Mesendoderm (in vitro differentiated cells): ENCODE results near the gene PACSIN2.

Source experiments
- DNase-seq: peaks from one replicate; pipeline ENCODE4 v3.0.0; 2013
- H2AK5ac ChIP-seq: 2 replicates; pipeline ENCODE4 v1.6.1; 2013; ENCODE audit warnings: low read length, inconsistent platforms
- H2BK120ac ChIP-seq: 2 replicates; pipeline ENCODE4 v1.6.1; 2013; ENCODE audit warnings: low read depth, mild to moderate bottlenecking, low read length, moderate library complexity, mixed read lengths
- H2BK15ac ChIP-seq: replicated peaks from 2 replicates; pipeline ENCODE4 v1.6.1; 2013; ENCODE audit warnings: low read depth, mild to moderate bottlenecking, moderate library complexity
- H2BK5ac ChIP-seq: 2 replicates; pipeline ENCODE4 v1.6.1; 2013; ENCODE audit warnings: low read length, inconsistent platforms
- H3K18ac ChIP-seq: 2 replicates; pipeline ENCODE4 v1.6.1; 2013; ENCODE audit warnings: mild to moderate bottlenecking, low read length, mixed read lengths
- H3K23ac ChIP-seq: one replicate; pipeline ENCODE4 v1.6.1; 2013; ENCODE audit warnings: low read length
- H3K27ac ChIP-seq: 2 replicates; pipeline ENCODE4 v1.5.1; 2013; ENCODE audit warnings: low read depth, mild to moderate bottlenecking, inconsistent platforms, low read length, moderate library complexity
- H3K27me3 ChIP-seq: 2 replicates; pipeline ENCODE4 v1.6.1; 2013; ENCODE audit warnings: low read length, control low read depth, mild to moderate bottlenecking, inconsistent platforms; ENCODE audit not compliant: insufficient read depth, poor library complexity
- H3K36me3 ChIP-seq: 2 replicates; pipeline ENCODE4 v1.6.1; 2013; ENCODE audit warnings: low read length, inconsistent platforms; ENCODE audit not compliant: control insufficient read depth, insufficient read depth
- H3K4ac ChIP-seq: one replicate; pipeline ENCODE4 v1.6.1; 2013; ENCODE audit warnings: low read depth, mild to moderate bottlenecking, low read length, moderate library complexity
- H3K4me1 ChIP-seq: 2 replicates; pipeline ENCODE4 v1.6.1; 2013; ENCODE audit warnings: low read depth, low read length, inconsistent platforms; ENCODE audit not compliant: control insufficient read depth
- H3K4me2 ChIP-seq: 2 replicates; pipeline ENCODE4 v1.6.1; 2013; ENCODE audit warnings: low read length
- H3K4me3 ChIP-seq: 2 replicates; pipeline ENCODE4 v1.5.1; 2013; ENCODE audit warnings: mild to moderate bottlenecking, low read length
- H3K56ac ChIP-seq: one replicate; pipeline ENCODE4 v1.6.1; 2013; ENCODE audit warnings: low read length
- H3K79me1 ChIP-seq: 2 replicates; pipeline ENCODE4 v1.6.1; 2013; ENCODE audit warnings: low read length, inconsistent platforms
- H3K79me2 ChIP-seq: 2 replicates; pipeline ENCODE4 v1.6.1; 2013; ENCODE audit warnings: mild to moderate bottlenecking, low read length; ENCODE audit not compliant: control insufficient read depth, insufficient read depth
- H3K9ac ChIP-seq: 2 replicates; pipeline ENCODE4 v1.6.1; 2013; ENCODE audit warnings: low read length, inconsistent platforms
- H4K5ac ChIP-seq: one replicate; pipeline ENCODE4 v1.6.1; 2013; ENCODE audit warnings: low read length
- H4K8ac ChIP-seq: one replicate; pipeline ENCODE4 v1.6.1; 2013; ENCODE audit warnings: low read depth, mild to moderate bottlenecking, control low read depth, low read length, moderate library complexity
- WGBS: extraction: QIAGEN DNeasy Blood & Tissue Kit; methylation state at CpG from one replicate; pipeline ENCODE4 v1.1.7; 2013; ENCODE audit warnings: low lambda C conversion rate, missing lambda C conversion rate; ENCODE audit not compliant: insufficient coverage; ENCODE audit errors: extremely low coverage; 5-methylcytosine and 5-hydroxymethylcytosine counted together

PACSIN2 gene

DNA sequence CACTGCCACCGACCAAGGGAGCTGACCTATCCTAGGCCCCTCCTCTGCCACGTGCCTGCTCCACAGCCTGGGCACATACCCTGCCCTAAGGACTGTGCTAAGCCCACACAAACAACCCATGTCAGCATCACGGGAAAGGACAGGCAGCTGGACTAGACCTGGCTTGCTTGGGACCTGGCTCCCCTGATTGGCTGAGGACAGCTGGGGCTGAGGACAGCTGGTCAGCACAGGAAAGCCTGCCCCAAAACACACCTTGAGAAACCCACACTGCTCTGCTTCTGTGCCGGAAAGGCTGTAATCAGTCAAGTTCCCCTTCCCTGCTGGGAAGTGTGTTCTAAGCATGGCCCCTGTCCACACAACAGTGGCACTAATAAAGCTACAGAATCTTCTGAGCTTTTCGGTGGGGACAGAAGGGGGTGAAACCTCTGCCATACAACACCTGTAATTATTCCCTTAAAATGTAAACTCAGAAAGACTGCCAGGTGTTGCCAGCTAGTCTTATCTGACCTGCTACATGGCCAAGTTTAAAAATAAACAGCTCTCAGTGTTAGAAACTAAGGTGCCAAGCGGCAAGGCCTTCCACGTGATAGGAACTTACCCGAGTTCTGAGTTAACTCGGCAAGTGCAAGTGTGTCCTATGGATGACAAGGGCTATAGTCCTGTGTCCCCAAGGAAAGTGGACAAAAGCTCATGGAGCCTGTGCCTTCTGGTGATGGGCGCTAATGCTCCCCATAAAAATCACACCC, 122.2 kb downstream of the PACSIN2 start:
- Histone ChIP-seq H3K36me3 (peaks cover 10% of the 10 kb centered on the region), H3K4me2 (no peak overlapping the region), H3K79me1 (peaks cover 9% of the 10 kb centered on the region), H4K5ac (no peak overlapping the region), H3K4me1 (no peaks in the 10 kb centered on the region), H3K4me3 (no peak overlapping the region), H3K79me2 (peaks cover 2% of the 10 kb centered on the region), H3K18ac (no peak overlapping the region), H4K8ac (no peak overlapping the region), H3K9ac (no peak overlapping the region), H3K56ac (no peak overlapping the region), H2BK15ac (no peak overlapping the region), H3K27ac (no peak overlapping the region), H2BK5ac (no peak overlapping the region), H3K4ac (no peak overlapping the region), H2AK5ac (no peak overlapping the region), H3K23ac (no peak overlapping the region), H3K27me3 (no peaks in the 10 kb centered on the region), H2BK120ac (no peak overlapping the region)
- no CpG with 5 or more reads among the region's 10 CpGs for WGBS
- no peak for DNase-seq

DNA sequence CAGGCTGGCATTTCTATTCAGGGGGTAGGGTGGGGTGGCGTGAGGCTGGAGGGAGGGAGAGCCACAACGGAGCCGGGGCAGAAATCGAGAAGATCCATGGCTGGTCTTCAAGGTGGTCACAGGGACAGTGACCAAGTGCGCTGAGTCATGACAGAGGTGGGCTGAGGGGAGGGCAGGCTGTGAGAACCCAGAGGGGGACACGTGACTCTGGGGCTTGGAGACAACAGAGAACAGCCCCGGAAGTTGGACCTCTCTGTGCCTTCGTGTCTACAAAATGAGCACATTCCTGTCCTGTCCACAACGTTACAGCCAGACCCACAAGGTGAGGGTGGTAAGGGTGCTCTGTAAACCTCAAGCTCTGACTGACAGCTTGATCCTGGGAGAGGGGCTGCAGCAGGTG, 122.8 kb downstream of the PACSIN2 start:
- H3K9ac ChIP-seq: no peak overlapping the region
- H3K36me3 ChIP-seq: peaks cover 12% of the 10 kb centered on the region
- H3K4me3 ChIP-seq: no peak overlapping the region
- H3K27me3 ChIP-seq: no peaks in the 10 kb centered on the region
- no peak for DNase-seq
- no peak overlapping the region for H3K18ac ChIP-seq
- H4K8ac ChIP-seq: no peak overlapping the region
- H3K79me2 ChIP-seq: no peaks in the 10 kb centered on the region
- H3K4me1 ChIP-seq: no peaks in the 10 kb centered on the region
- H2AK5ac ChIP-seq: no peak overlapping the region
- no peak overlapping the region for H3K56ac ChIP-seq
- no peak overlapping the region for H2BK120ac ChIP-seq
- H2BK15ac ChIP-seq: no peak overlapping the region
- WGBS: no CpG with 5 or more reads among the region's 9 CpGs
- no peak overlapping the region for H2BK5ac ChIP-seq
- peaks cover 6% of the 10 kb centered on the region for H3K79me1 ChIP-seq
- H3K27ac ChIP-seq: no peak overlapping the region
- no peak overlapping the region for H3K4ac ChIP-seq
- H3K4me2 ChIP-seq: no peak overlapping the region
- no peak overlapping the region for H3K23ac ChIP-seq
- H4K5ac ChIP-seq: no peak overlapping the region

DNA sequence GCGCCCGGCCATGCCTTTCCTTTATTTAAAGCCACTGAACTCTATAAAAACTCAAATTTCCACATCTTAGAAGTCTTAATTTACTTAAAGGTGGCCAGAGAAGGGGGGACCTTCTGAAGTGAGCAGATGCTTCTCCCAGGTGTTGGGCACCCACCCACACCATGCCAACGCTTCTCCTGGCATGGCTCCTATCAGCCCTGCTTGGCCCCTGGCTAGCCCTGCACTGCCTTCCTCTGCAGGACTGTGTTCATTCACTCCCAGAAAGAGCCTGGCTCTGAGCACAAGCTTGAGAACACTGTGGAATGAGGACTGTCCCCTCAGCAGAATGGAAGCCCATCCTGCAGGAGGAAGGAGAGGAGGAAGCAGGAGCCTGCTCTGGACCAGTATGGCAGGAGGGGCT, 123.3 kb downstream of the PACSIN2 start:
- Histone ChIP-seq H3K18ac (no peak overlapping the region), H3K36me3 (peaks cover 12% of the 10 kb centered on the region), H3K79me1 (peaks cover 6% of the 10 kb centered on the region), H2BK5ac (no peak overlapping the region), H2BK120ac (no peak overlapping the region), H2AK5ac (no peak overlapping the region), H3K4ac (no peak overlapping the region), H3K56ac (no peak overlapping the region), H3K79me2 (no peaks in the 10 kb centered on the region), H3K4me1 (no peaks in the 10 kb centered on the region), H2BK15ac (no peak overlapping the region), H3K27ac (no peak overlapping the region), H4K8ac (no peak overlapping the region), H3K4me3 (no peak overlapping the region), H3K23ac (no peak overlapping the region), H4K5ac (no peak overlapping the region), H3K9ac (no peak overlapping the region), H3K4me2 (no peak overlapping the region), H3K27me3 (no peaks in the 10 kb centered on the region)
- WGBS: no CpG with 5 or more reads among the region's 3 CpGs
- no peak for DNase-seq

- Histone ChIP-seq H3K4me3 (no peak overlapping the region), H3K79me1 (peaks cover 4% of the 10 kb centered on the region), H3K79me2 (no peaks in the 10 kb centered on the region), H3K4me1 (no peaks in the 10 kb centered on the region), H3K36me3 (peaks cover 12% of the 10 kb centered on the region), H4K8ac (no peak overlapping the region), H3K27me3 (no peaks in the 10 kb centered on the region), H4K5ac (no peak overlapping the region), H2BK15ac (no peak overlapping the region), H2AK5ac (no peak overlapping the region), H3K4me2 (no peak overlapping the region), H3K56ac (no peak overlapping the region), H3K9ac (no peak overlapping the region), H2BK5ac (no peak overlapping the region), H2BK120ac (no peak overlapping the region), H3K23ac (no peak overlapping the region), H3K27ac (no peak overlapping the region), H3K18ac (no peak overlapping the region), H3K4ac (no peak overlapping the region)
- WGBS: no CpG with 5 or more reads among the region's 13 CpGs
- no peak for DNase-seq
These were observed 123.9 kb downstream of the PACSIN2 start for GRCh38 chr22:42891008-42891407.

- peaks cover 11% of the 10 kb centered on the region for H3K4me1 ChIP-seq
- no peak for DNase-seq
- H2BK120ac ChIP-seq: no peak overlapping the region
- no peak overlapping the region for H4K8ac ChIP-seq
- H3K27me3 ChIP-seq: no peaks in the 10 kb centered on the region
- WGBS: no CpG with 5 or more reads among the region's 4 CpGs
- H3K27ac ChIP-seq: no peak overlapping the region
- no peak overlapping the region for H3K4ac ChIP-seq
- H2BK15ac ChIP-seq: no peak overlapping the region
- H3K79me2 ChIP-seq: no peaks in the 10 kb centered on the region
- no peak overlapping the region for H2BK5ac ChIP-seq
- H3K18ac ChIP-seq: no peak overlapping the region
- no peak overlapping the region for H4K5ac ChIP-seq
- no peak overlapping the region for H3K23ac ChIP-seq
- H3K4me3 ChIP-seq: no peak overlapping the region
- H3K79me1 ChIP-seq: peaks cover 2% of the 10 kb centered on the region
- H3K36me3 ChIP-seq: peaks cover 12% of the 10 kb centered on the region
- no peak overlapping the region for H3K4me2 ChIP-seq
- no peak overlapping the region for H3K9ac ChIP-seq
- H3K56ac ChIP-seq: no peak overlapping the region
- no peak overlapping the region for H2AK5ac ChIP-seq
These were observed 125.6 kb downstream of the PACSIN2 start for GRCh38 chr22:42889304-42889703.
